ENCODE measurements around the gene DAZAP1.

DAZAP1 gene

GRCh38 chr19:1460033-1460995 is 52.9 kb downstream of the DAZAP1 start:
- no peak overlapping the region for H3K27ac ChIP-seq
- no peak for TF ChIP-seq ZFX (IDR thresholded peaks at IDR 0.05; ENCODE audit: borderline replicate concordance)
- TF ChIP-seq CTCF (IDR thresholded peaks at IDR 0.05), result no peak

- H3K27ac ChIP-seq, result no peak overlapping the region
- TF ChIP-seq ZFX (IDR thresholded peaks at IDR 0.05; ENCODE audit: borderline replicate concordance) (no peak), CTCF (IDR thresholded peaks at IDR 0.05) (no peak)
Measured at GRCh38 chr19:1461862-1462261, 54.5 kb downstream of the DAZAP1 start.

GRCh38 chr19:1465191-1466016 is 58.0 kb downstream of the DAZAP1 start:
- no peak for TF ChIP-seq ZFX (IDR thresholded peaks at IDR 0.05; ENCODE audit: borderline replicate concordance)
- TF ChIP-seq CTCF (IDR thresholded peaks at IDR 0.05), result no peak
- no peak overlapping the region for H3K27ac ChIP-seq

GRCh38 chr19:1466018-1466460 is 58.7 kb downstream of the DAZAP1 start:
- TF ChIP-seq ZFX (IDR thresholded peaks at IDR 0.05; ENCODE audit: borderline replicate concordance) (no peak), CTCF (IDR thresholded peaks at IDR 0.05) (no peak)
- H3K27ac ChIP-seq, result no peak overlapping the region

GRCh38 chr19:1466461-1467214 is 59.3 kb downstream of the DAZAP1 start:
- H3K27ac ChIP-seq, result no peak overlapping the region
- no peak for TF ChIP-seq ZFX (IDR thresholded peaks at IDR 0.05; ENCODE audit: borderline replicate concordance)
- TF ChIP-seq CTCF (IDR thresholded peaks at IDR 0.05), result no peak

GRCh38 chr19:1467215-1467489 is 59.8 kb downstream of the DAZAP1 start:
- H3K27ac ChIP-seq, result no peak overlapping the region
- no peak for TF ChIP-seq ZFX (IDR thresholded peaks at IDR 0.05; ENCODE audit: borderline replicate concordance)
- no peak for TF ChIP-seq CTCF (IDR thresholded peaks at IDR 0.05)

Measured in 22Rv1 (cell line).